ENCODE data around the gene FOXO6. TPM values are rescaled to one million over a fixed set of nuclear protein-coding genes. Genes with fewer than 3 reads are reported as not detected.

Gene FOXO6
- total and polyA plus RNA-seq, 10 of the 15 experiments (the other 5 are each of a cell fraction or from before 2014, with no cell fraction given), result 0.37 TPM; not detected in 9

- no peak for TF ChIP-seq TCF3 (IDR thresholded peaks at IDR 0.05; ENCODE audit: borderline replicate concordance, insufficient read depth, low read depth, low read length)
- TF ChIP-seq NR2C1 (IDR thresholded peaks at IDR 0.05), result peak; percentile 36; the same call in 1 of the 2 replicates
- no peak for TF ChIP-seq SREBF2 (IDR thresholded peaks at IDR 0.05; ENCODE audit: low read length)
- TF ChIP-seq TCF7 (IDR thresholded peaks at IDR 0.05; ENCODE audit: borderline replicate concordance), result no peak
- no peak for TF ChIP-seq PKNOX1 (IDR thresholded peaks at IDR 0.05)
- TF ChIP-seq EP300 (IDR thresholded peaks at IDR 0.05; ENCODE audit: borderline replicate concordance in 1 of 2, control insufficient read depth in 1 of 2, low read depth in 2 of 2, low read length in 2 of 2), result no peak
- no peak for TF ChIP-seq FOXM1 (IDR thresholded peaks at IDR 0.05; ENCODE audit: low read depth, low read length)
- peak; percentile 87 for TF ChIP-seq NFYB (IDR thresholded peaks at IDR 0.05; ENCODE audit: insufficient read depth, low read depth, low read length)
- no peak for TF ChIP-seq NBN (IDR thresholded peaks at IDR 0.05)
- TF ChIP-seq CHD1 (IDR thresholded peaks at IDR 0.05; ENCODE audit: low read depth, low read length), result no peak
- TF ChIP-seq POLR2A (IDR thresholded peaks at IDR 0.05; ENCODE audit: low read depth, low read length), result no peak
- TF ChIP-seq RAD21 (IDR thresholded peaks at IDR 0.05; ENCODE audit: insufficient read depth, low read depth, low read length), result no peak
- 0 out of 2 replicates have a peak, but pooled peaks have one; percentile 24 for TF ChIP-seq IRF3 (IDR thresholded peaks at IDR 0.05)
These were observed at the start of gene FOXO6 (continued) for GRCh38 chr1:41360786-41361494.
